Neural progenitor cell (in vitro differentiated cells): ENCODE results near the gene GPR161. TPM values are rescaled to one million over a fixed set of nuclear protein-coding genes. Genes with fewer than 3 reads are reported as not detected.

Experiments
- DNase-seq: peaks from one replicate; pipeline ENCODE4 v3.0.0-alpha.2; 2016; ENCODE audit warnings: low spot score
- H2AFZ ChIP-seq: fragments of 200-600 bp; sonication (generic); replicated peaks from 2 replicates; pipeline ENCODE4 v1.6.1; 2016; ENCODE audit warnings: antibody characterized with exemption
- H3F3A ChIP-seq: fragments of 200-600 bp; sonication (generic); 2 replicates; pipeline ENCODE4 v1.6.1; 2016; ENCODE audit warnings: antibody characterized with exemption, low read depth
- H3K27ac ChIP-seq: fragments of 200-600 bp; sonication (generic); 2 replicates; pipeline ENCODE4 v1.5.1; 2016; ENCODE audit warnings: mild to moderate bottlenecking
- H3K27me3 ChIP-seq: fragments of 200-600 bp; sonication (generic); 2 replicates; pipeline ENCODE4 v1.6.1; 2016; ENCODE audit warnings: mild to moderate bottlenecking, moderate library complexity
- H3K36me3 ChIP-seq: fragments of 200-600 bp; sonication (generic); 2 replicates; pipeline ENCODE4 v1.5.1; 2016
- H3K4me1 ChIP-seq: fragments of 200-600 bp; sonication (generic); 2 replicates; pipeline ENCODE4 v1.6.1; 2016; ENCODE audit warnings: mixed run types
- H3K4me2 ChIP-seq: fragments of 200-600 bp; sonication (generic); 2 replicates; pipeline ENCODE4 v1.6.1; 2016
- H3K4me3 ChIP-seq: fragments of 200-600 bp; sonication (generic); 2 replicates; pipeline ENCODE4 v1.5.1; 2016
- H3K79me2 ChIP-seq: fragments of 200-600 bp; sonication (generic); 2 replicates; pipeline ENCODE4 v1.6.1; 2016; ENCODE audit warnings: low read depth
- H3K9ac ChIP-seq: fragments of 200-600 bp; sonication (generic); 2 replicates; pipeline ENCODE4 v1.6.1; 2016
- H3K9me3 ChIP-seq: fragments of 200-600 bp; sonication (generic); 2 replicates; pipeline ENCODE4 v1.5.1; 2016; ENCODE audit warnings: low read depth
- H4K20me1 ChIP-seq: fragments of 200-600 bp; sonication (generic); 2 replicates; pipeline ENCODE4 v1.6.1; 2016; ENCODE audit warnings: low read depth
- H3K27ac Mint-ChIP-seq: 3 replicates; pipeline ENCODE4 v1.8.0; 2021; ENCODE audit warnings: mixed read lengths
- H3K27me3 Mint-ChIP-seq: 2 replicates; pipeline ENCODE4 v1.8.0; 2022; ENCODE audit warnings: low read depth, mild to moderate bottlenecking, inconsistent platforms, moderate library complexity, mixed read lengths; ENCODE audit not compliant: insufficient read depth
- H3K36me3 Mint-ChIP-seq: 3 replicates; pipeline ENCODE4 v1.8.0; 2021; ENCODE audit warnings: mixed read lengths
- H3K4me1 Mint-ChIP-seq: 3 replicates; pipeline ENCODE4 v1.8.0; 2021; ENCODE audit warnings: mixed read lengths
- H3K4me3 Mint-ChIP-seq: 3 replicates; pipeline ENCODE4 v1.8.0; 2021; ENCODE audit warnings: mild to moderate bottlenecking, moderate library complexity, mixed read lengths
- H3K9me3 Mint-ChIP-seq: 3 replicates; pipeline ENCODE4 v1.8.0; 2020; ENCODE audit warnings: mixed read lengths
- EZH2 ChIP-seq: fragments of 200-600 bp; sonication (generic); IDR thresholded peaks from 2 replicates; pipeline ENCODE4 v1.6.1; 2017; ENCODE audit warnings: antibody characterized with exemption, mild to moderate bottlenecking, moderate library complexity
- EZH2phosphoT487 ChIP-seq: fragments of 200-600 bp; sonication (generic); IDR thresholded peaks from 2 replicates; pipeline ENCODE4 v1.6.1; 2017; ENCODE audit warnings: antibody characterized with exemption
- total RNA-seq: library from RNA; depleted of rRNA; stranded (reverse); fragments of >200 nt; gene quantifications from 2 replicates; pipeline ENCODE4 v1.2.3, GENCODE V29; 2015; ENCODE audit warnings: low replicate concordance
- TF ChIP-seq, protein P1 (sequence below): fragments of 200-600 bp; sonication (generic); IDR thresholded peaks from 2 replicates; pipeline ENCODE4 v1.5.1; 2017; ENCODE audit warnings: antibody characterized with exemption, mild to moderate bottlenecking

GPR161 gene
- total RNA-seq, 1 donor from 2014 or later, result 21.1 TPM

DNA sequence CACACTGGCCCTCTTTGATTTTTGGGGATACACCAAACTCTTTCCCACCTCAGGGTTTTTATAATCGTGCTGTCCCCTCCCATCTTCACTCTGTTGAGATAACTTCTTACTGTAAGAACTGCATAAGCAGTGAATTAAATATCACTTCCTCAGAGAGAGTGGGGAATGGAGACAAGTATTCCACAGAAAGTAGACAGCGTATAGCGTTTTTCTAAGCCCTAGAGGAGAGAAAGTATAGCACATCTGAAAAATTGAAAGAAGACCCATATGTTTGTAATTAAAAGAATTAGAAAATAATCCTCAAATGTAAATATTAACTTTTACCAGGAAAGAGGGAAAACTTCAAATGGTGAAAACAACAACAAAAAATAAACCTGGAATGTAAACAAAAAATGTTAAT lies 67.3 kb downstream of the GPR161 start:
- Histone ChIP-seq H4K20me1 (no peaks in the 10 kb centered on the region), H3K9ac (no peak overlapping the region), H3K27me3 (no peaks in the 10 kb centered on the region), H3K4me1 (no peaks in the 10 kb centered on the region), H3K36me3 (peaks cover 11% of the 10 kb centered on the region), H3K4me2 (no peak overlapping the region), H3K4me3 (no peak overlapping the region), H2AFZ (no peak overlapping the region), H3F3A (no peaks in the 10 kb centered on the region), H3K27ac (no peak overlapping the region), H3K79me2 (no peaks in the 10 kb centered on the region), H3K9me3 (no peaks in the 10 kb centered on the region)
- H3K27me3 Mint-ChIP-seq, result no peaks in the 10 kb centered on the region
- no peak for TF ChIP-seq EZH2
- TF ChIP-seq EZH2phosphoT487, result no peak
- TF ChIP-seq, protein P1, sequence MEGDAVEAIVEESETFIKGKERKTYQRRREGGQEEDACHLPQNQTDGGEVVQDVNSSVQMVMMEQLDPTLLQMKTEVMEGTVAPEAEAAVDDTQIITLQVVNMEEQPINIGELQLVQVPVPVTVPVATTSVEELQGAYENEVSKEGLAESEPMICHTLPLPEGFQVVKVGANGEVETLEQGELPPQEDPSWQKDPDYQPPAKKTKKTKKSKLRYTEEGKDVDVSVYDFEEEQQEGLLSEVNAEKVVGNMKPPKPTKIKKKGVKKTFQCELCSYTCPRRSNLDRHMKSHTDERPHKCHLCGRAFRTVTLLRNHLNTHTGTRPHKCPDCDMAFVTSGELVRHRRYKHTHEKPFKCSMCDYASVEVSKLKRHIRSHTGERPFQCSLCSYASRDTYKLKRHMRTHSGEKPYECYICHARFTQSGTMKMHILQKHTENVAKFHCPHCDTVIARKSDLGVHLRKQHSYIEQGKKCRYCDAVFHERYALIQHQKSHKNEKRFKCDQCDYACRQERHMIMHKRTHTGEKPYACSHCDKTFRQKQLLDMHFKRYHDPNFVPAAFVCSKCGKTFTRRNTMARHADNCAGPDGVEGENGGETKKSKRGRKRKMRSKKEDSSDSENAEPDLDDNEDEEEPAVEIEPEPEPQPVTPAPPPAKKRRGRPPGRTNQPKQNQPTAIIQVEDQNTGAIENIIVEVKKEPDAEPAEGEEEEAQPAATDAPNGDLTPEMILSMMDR, result no peak
- H3K4me3 Mint-ChIP-seq, result no peak overlapping the region
- peaks cover 14% of the 10 kb centered on the region for H3K36me3 Mint-ChIP-seq
- no peaks in the 10 kb centered on the region for H3K9me3 Mint-ChIP-seq
- no peak overlapping the region for H3K27ac Mint-ChIP-seq
- no peak for DNase-seq
- H3K4me1 Mint-ChIP-seq, result no peaks in the 10 kb centered on the region

DNA sequence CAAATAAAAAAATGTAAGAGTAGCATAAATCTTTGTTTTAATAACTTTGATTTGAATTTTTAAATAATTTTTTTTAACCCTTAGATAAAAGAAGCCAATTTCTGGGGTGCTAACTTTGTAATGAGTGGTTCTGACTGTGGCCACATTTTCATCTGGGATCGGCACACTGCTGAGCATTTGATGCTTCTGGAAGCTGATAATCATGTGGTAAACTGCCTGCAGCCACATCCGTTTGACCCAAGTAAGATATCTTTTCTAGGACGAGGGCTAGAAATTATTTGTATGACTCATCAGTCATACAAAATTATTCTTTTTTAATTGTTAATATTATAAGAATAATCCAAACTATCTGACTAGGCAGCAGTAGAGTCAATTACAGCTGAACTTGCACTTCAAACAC lies 71.2 kb downstream of the GPR161 start:
- Histone ChIP-seq H3K4me2 (no peak overlapping the region), H2AFZ (no peak overlapping the region), H3K9me3 (no peaks in the 10 kb centered on the region), H3F3A (no peaks in the 10 kb centered on the region), H3K4me1 (no peaks in the 10 kb centered on the region), H3K27me3 (no peaks in the 10 kb centered on the region), H3K79me2 (no peaks in the 10 kb centered on the region), H3K27ac (no peak overlapping the region), H4K20me1 (no peaks in the 10 kb centered on the region), H3K36me3 (peaks cover 15% of the 10 kb centered on the region), H3K9ac (no peak overlapping the region), H3K4me3 (no peak overlapping the region)
- Mint-ChIP-seq H3K27ac (no peak overlapping the region), H3K9me3 (no peaks in the 10 kb centered on the region), H3K4me1 (no peaks in the 10 kb centered on the region), H3K36me3 (peaks cover 2% of the 10 kb centered on the region), H3K4me3 (no peak overlapping the region), H3K27me3 (no peaks in the 10 kb centered on the region)
- TF ChIP-seq EZH2 (no peak), EZH2phosphoT487 (no peak)
- TF ChIP-seq, protein P1, result no peak
- no peak for DNase-seq

DNA sequence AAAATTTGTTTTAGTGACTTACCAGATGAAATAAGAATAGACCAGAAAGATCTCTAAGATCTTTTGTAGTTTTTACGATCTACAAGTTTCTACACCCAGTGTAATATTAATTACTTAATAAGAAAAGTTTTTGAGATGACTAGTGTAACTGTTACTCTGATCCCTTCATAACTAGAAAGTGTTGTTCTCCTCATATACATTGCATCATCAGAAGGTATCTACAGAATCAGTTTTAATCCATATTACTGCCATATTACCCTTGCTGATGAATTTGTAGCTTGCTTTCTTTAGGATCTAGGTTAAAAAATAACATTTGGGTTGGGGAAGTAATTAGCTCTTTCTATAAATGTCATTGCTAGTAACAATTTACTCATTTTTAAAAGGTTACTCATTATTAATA lies 72.5 kb downstream of the GPR161 start:
- Histone ChIP-seq H3F3A (no peaks in the 10 kb centered on the region), H3K79me2 (no peaks in the 10 kb centered on the region), H3K36me3 (peaks cover 13% of the 10 kb centered on the region), H3K4me3 (no peak overlapping the region), H3K4me1 (no peaks in the 10 kb centered on the region), H4K20me1 (no peaks in the 10 kb centered on the region), H3K27me3 (no peaks in the 10 kb centered on the region), H2AFZ (no peak overlapping the region), H3K9ac (no peak overlapping the region), H3K27ac (no peak overlapping the region), H3K9me3 (no peaks in the 10 kb centered on the region), H3K4me2 (no peak overlapping the region)
- no peaks in the 10 kb centered on the region for H3K4me1 Mint-ChIP-seq
- TF ChIP-seq, protein P1, result no peak
- TF ChIP-seq EZH2phosphoT487 (no peak), EZH2 (no peak)
- peaks cover 4% of the 10 kb centered on the region for H3K36me3 Mint-ChIP-seq
- H3K9me3 Mint-ChIP-seq, result no peaks in the 10 kb centered on the region
- H3K27ac Mint-ChIP-seq, result no peak overlapping the region
- no peak overlapping the region for H3K4me3 Mint-ChIP-seq
- no peaks in the 10 kb centered on the region for H3K27me3 Mint-ChIP-seq
- DNase-seq, result no peak

DNA sequence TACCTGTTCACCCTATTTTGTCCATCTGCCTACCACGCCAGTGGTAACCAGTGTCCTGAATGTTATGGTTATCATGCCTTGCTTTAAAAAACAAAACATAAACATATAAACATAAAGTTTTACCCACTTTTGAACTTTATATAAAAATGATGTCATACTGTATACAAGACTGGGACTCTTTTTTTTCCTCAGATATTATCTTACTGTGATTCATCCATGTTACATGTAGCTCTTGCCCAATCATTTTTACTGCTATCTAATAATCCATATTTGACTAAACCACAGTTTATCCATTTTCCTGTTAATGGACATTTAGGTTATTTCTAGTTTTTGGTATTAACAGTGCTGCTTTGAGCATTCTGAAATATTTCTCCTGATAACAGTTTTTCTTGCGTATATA lies 78.8 kb downstream of the GPR161 start:
- Mint-ChIP-seq H3K4me1 (no peaks in the 10 kb centered on the region), H3K9me3 (no peaks in the 10 kb centered on the region)
- peaks cover 3% of the 10 kb centered on the region for H3K36me3 ChIP-seq

More for the DNA sequence above, 78.8 kb downstream of the GPR161 start:
- Histone ChIP-seq H4K20me1 (no peaks in the 10 kb centered on the region), H3K4me2 (no peak overlapping the region), H3K27ac (no peak overlapping the region), H3K4me1 (no peaks in the 10 kb centered on the region), H3K79me2 (no peaks in the 10 kb centered on the region), H2AFZ (no peak overlapping the region), H3K9me3 (no peaks in the 10 kb centered on the region), H3F3A (no peaks in the 10 kb centered on the region), H3K27me3 (no peaks in the 10 kb centered on the region), H3K4me3 (no peak overlapping the region), H3K9ac (no peak overlapping the region)
- Mint-ChIP-seq H3K27me3 (no peaks in the 10 kb centered on the region), H3K36me3 (peaks cover 2% of the 10 kb centered on the region), H3K4me3 (no peak overlapping the region), H3K27ac (no peak overlapping the region)
- no peak for DNase-seq
- TF ChIP-seq, protein P1, result no peak
- no peak for TF ChIP-seq EZH2phosphoT487
- no peak for TF ChIP-seq EZH2
